Endodermal cell (in vitro differentiated cells): Measurements from ENCODE around the gene RBM42. TPM values are rescaled to one million over a fixed set of nuclear protein-coding genes. Genes with fewer than 3 reads are reported as not detected.

Source experiments
- DNase-seq: peaks from one replicate; pipeline ENCODE4 v3.0.0-alpha.2; 2017
- H3K27ac ChIP-seq: 2 replicates; pipeline ENCODE4 v1.5.1; 2013; ENCODE audit warnings: mild to moderate bottlenecking, low read depth, low read length, moderate library complexity
- H3K27me3 ChIP-seq: 2 replicates; pipeline ENCODE4 v1.6.1; 2013; ENCODE audit warnings: mild to moderate bottlenecking, low read length, moderate library complexity; ENCODE audit not compliant: insufficient read depth, control insufficient read depth, poor library complexity, severe bottlenecking
- H3K36me3 ChIP-seq: 2 replicates; pipeline ENCODE4 v1.7.0; 2013; ENCODE audit warnings: mild to moderate bottlenecking, low read length, moderate library complexity; ENCODE audit not compliant: control insufficient read depth, insufficient read depth
- H3K4me1 ChIP-seq: one replicate; pipeline ENCODE4 v1.7.0; 2013; ENCODE audit warnings: low read length; ENCODE audit not compliant: control insufficient read depth, insufficient read depth
- H3K4me3 ChIP-seq: 2 replicates; pipeline ENCODE4 v1.5.1; 2013; ENCODE audit warnings: mild to moderate bottlenecking, low read length, moderate library complexity
- H3K9ac ChIP-seq: 2 replicates; pipeline ENCODE4 v1.6.1; 2013; ENCODE audit warnings: mild to moderate bottlenecking, low read length, moderate library complexity; ENCODE audit not compliant: poor library complexity, severe bottlenecking; ENCODE audit errors: extremely low read depth
- H3K9me3 ChIP-seq: 2 replicates; pipeline ENCODE4 v1.6.1; 2013; ENCODE audit warnings: mild to moderate bottlenecking, low read length, moderate library complexity; ENCODE audit not compliant: control insufficient read depth
- H3K27ac Mint-ChIP-seq: 2 replicates; pipeline ENCODE4 v1.8.0; 2020; ENCODE audit warnings: mixed read lengths
- H3K27me3 Mint-ChIP-seq: 2 replicates; pipeline ENCODE4 v1.8.0; 2021; ENCODE audit warnings: mild to moderate bottlenecking, mixed read lengths; ENCODE audit not compliant: insufficient read depth
- H3K36me3 Mint-ChIP-seq: 2 replicates; pipeline ENCODE4 v1.8.0; 2020; ENCODE audit warnings: low read depth, mixed read lengths
- H3K4me1 Mint-ChIP-seq: 2 replicates; pipeline ENCODE4 v1.8.0; 2020; ENCODE audit warnings: mixed read lengths
- H3K4me3 Mint-ChIP-seq: 2 replicates; pipeline ENCODE4 v1.8.0; 2020; ENCODE audit warnings: mild to moderate bottlenecking, moderate library complexity, mixed read lengths
- H3K9me3 Mint-ChIP-seq: 2 replicates; pipeline ENCODE4 v1.8.0; 2020; ENCODE audit warnings: mild to moderate bottlenecking, mixed read lengths
- WGBS, 2 experiments: methylation state at CpG; one replicate each; pipeline versions ENCODE4 v1.1.5 to v1.1.7; 2013; ENCODE audit warnings: missing lambda C conversion rate in 2 of 2, mixed read lengths in 1 of 2; ENCODE audit not compliant: insufficient coverage in 1 of 2, insufficient read length in 1 of 2; 5-methylcytosine and 5-hydroxymethylcytosine counted together
- total RNA-seq, 2 donors: library from RNA; stranded (reverse); fragmentation: NEBNext Ultra II Directional in 1 of 2; extraction: Animal tissue kit (Norgen Biotek cat#: 25700) in 1 of 2; gene quantifications; 2 replicates in 1 of 2; 3 replicates in 1 of 2; pipeline ENCODE4 v1.2.1, GENCODE V29; 2021
- TF ChIP-seq, protein P1 (sequence below): fragments of 200-600 bp; sonication (generic); conservative IDR thresholded peaks from 2 replicates; pipeline ENCODE4 v1.5.0; 2021; ENCODE audit warnings: antibody characterized with exemption, mild to moderate bottlenecking

The RBM42 gene
- total RNA-seq, 2 donors from 2014 or later, result 81.1 to 89.2 TPM

- H3K27me3 ChIP-seq, result no peaks in the 10 kb centered on the region
- 94 to 96% methylated on average over 4 of the region's 4 CpGs for WGBS, 2 experiments
These were observed 26.8 kb downstream of the RBM42 start for GRCh38 chr19:35655600-35655999.

DNA sequence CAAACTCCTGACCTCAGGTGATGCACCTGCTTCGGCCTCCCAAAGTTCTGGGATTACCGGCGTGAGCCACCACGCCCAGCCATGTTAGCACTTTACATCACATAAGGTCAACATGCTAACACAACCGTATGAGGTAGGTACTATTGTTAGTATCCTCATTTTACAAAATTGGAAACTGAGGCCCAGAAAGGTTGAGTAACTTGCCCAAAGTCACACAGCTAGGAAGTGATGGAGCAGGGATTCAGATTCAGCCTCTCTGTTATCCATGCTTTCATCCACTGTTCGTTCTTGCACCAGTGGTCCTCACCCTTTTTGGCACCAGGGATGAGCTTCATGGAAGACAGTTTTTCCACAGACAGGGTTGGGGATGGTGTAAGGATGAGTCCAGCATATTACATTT lies 27.9 kb downstream of the RBM42 start:
- Mint-ChIP-seq H3K27me3 (no peaks in the 10 kb centered on the region), H3K4me1 (no peaks in the 10 kb centered on the region), H3K9me3 (no peaks in the 10 kb centered on the region), H3K27ac (no peak overlapping the region), H3K4me3 (no peak overlapping the region), H3K36me3 (peaks cover 71% of the 10 kb centered on the region)
- no peak for DNase-seq
- Histone ChIP-seq H3K4me3 (no peak overlapping the region), H3K36me3 (peaks cover 47% of the 10 kb centered on the region), H3K9me3 (no peaks in the 10 kb centered on the region), H3K4me1 (no peaks in the 10 kb centered on the region), H3K27me3 (no peaks in the 10 kb centered on the region), H3K27ac (no peak overlapping the region), H3K9ac (no peak overlapping the region)
- 94 to 100% methylated on average over 2 to 5 of the region's 6 CpGs for whole genome bisulfite sequencing, 2 experiments
- TF ChIP-seq, protein P1, sequence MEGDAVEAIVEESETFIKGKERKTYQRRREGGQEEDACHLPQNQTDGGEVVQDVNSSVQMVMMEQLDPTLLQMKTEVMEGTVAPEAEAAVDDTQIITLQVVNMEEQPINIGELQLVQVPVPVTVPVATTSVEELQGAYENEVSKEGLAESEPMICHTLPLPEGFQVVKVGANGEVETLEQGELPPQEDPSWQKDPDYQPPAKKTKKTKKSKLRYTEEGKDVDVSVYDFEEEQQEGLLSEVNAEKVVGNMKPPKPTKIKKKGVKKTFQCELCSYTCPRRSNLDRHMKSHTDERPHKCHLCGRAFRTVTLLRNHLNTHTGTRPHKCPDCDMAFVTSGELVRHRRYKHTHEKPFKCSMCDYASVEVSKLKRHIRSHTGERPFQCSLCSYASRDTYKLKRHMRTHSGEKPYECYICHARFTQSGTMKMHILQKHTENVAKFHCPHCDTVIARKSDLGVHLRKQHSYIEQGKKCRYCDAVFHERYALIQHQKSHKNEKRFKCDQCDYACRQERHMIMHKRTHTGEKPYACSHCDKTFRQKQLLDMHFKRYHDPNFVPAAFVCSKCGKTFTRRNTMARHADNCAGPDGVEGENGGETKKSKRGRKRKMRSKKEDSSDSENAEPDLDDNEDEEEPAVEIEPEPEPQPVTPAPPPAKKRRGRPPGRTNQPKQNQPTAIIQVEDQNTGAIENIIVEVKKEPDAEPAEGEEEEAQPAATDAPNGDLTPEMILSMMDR, result no peak

More at GRCh38 chr19:35655600-35655999, 26.8 kb downstream of the RBM42 start:
- Mint-ChIP-seq H3K27ac (no peak overlapping the region), H3K27me3 (no peaks in the 10 kb centered on the region), H3K4me3 (no peak overlapping the region), H3K9me3 (no peaks in the 10 kb centered on the region), H3K36me3 (peaks cover 68% of the 10 kb centered on the region), H3K4me1 (no peaks in the 10 kb centered on the region)
- DNase-seq, result no peak
- Histone ChIP-seq H3K9me3 (no peaks in the 10 kb centered on the region), H3K9ac (no peak overlapping the region), H3K27ac (no peak overlapping the region), H3K36me3 (peaks cover 55% of the 10 kb centered on the region), H3K4me3 (no peak overlapping the region), H3K4me1 (no peaks in the 10 kb centered on the region)
- TF ChIP-seq, protein P1, result no peak

DNA sequence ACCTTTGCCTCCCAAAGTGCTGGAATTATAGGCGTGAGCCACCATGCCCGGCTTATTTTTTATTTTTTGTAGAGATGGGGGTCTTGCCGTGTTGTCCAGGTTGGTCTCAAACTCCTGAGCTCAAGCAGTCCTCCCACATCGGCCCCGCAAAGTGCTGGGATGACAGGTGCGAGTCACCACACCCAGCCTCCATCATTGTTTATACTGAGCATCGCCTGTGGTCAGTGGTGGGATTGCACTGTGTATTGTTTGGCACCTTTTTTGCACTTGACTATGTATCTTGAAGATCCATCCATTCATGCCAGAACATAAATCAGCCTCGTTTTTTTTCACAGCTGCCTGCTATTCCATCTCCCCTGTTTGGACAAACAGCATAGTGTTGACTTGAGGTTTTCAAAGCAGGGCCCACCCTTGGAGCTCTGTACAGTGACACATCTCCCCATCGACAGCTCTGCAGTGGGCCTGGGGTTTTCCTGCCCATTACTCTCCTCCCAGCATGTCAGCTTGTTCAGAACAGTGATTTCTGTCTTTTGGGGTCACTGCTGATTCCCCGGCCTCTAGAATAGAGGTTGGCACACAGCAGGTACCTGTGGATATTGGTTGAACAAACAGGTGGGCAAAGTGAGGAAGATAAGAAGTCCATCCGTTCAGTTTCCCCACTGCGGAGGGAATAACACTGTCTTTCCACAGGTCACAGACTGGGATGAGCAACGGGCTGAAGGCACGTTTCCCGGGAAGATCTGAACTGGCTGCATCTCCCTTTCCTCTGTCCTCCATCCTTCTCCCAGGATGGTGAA lies 29.3 kb downstream of the RBM42 start:
- TF ChIP-seq, protein P1, result peak; percentile 52
- peaks cover 44% of the 10 kb centered on the region for H3K36me3 ChIP-seq
- Mint-ChIP-seq H3K36me3 (peaks cover 78% of the 10 kb centered on the region), H3K4me3 (no peak overlapping the region), H3K27ac (no peak overlapping the region), H3K27me3 (no peaks in the 10 kb centered on the region), H3K9me3 (no peaks in the 10 kb centered on the region), H3K4me1 (no peaks in the 10 kb centered on the region)
- DNase-seq, result no peak
- H3K4me1 ChIP-seq, result no peaks in the 10 kb centered on the region
- no peaks in the 10 kb centered on the region for H3K9me3 ChIP-seq
- no peak overlapping the region for H3K27ac ChIP-seq
- H3K27me3 ChIP-seq, result no peaks in the 10 kb centered on the region
- no peak overlapping the region for H3K9ac ChIP-seq
- WGBS, 2 experiments, result 94 to 96% methylated on average over 12 to 15 of the region's 15 CpGs
- H3K4me3 ChIP-seq, result no peak overlapping the region
